K562 (cell line): Measurements from ENCODE around the gene SORCS2. TPM values are rescaled to one million over a fixed set of nuclear protein-coding genes. Genes with fewer than 3 reads are reported as not detected.
A peak's percentile ranks its signal among the peaks of the same experiment; 100 is the strongest.

Source experiments
- ATAC-seq: fragments of 200-7000 bp; cut with Tn5 transposase; 3 replicates; pipeline ENCODE4 v1.9.1; 2020; ENCODE audit warnings: moderate library complexity
- BruUV-seq: library from RNA; stranded (reverse); fragments of 400-500 nt; replicated peaks from 2 replicates; lab custom pipeline; 2021; lab: Mats Ljungman, UMichigan
- CTCF ChIA-PET: fragments of 300-600 bp; formaldehyde crosslinking; extraction: SDS; loops from one replicate; lab custom pipeline; 2021; ENCODE audit warnings: low intra/inter-chr PET ratio; lab: Yijun Ruan, JAX
- POLR2A ChIA-PET: fragments of 300-600, 350-650 bp; sonication (Branson Sonifier 250); formaldehyde crosslinking; extraction: SDS; loops from one replicate; lab custom pipeline; 2021; ENCODE audit warnings: antibody characterized with exemption, inconsistent platforms; lab: Yijun Ruan, JAX
- DNase-seq, 4 experiments: peaks; one replicate each; pipeline versions ENCODE4 v3.0.0 to v3.0.0-alpha.2; 2011 to 2018; ENCODE audit warnings: low spot score in 3 of 4, mixed read lengths in 3 of 4; ENCODE audit errors: extremely low read depth in 1 of 4
- FAIRE-seq: peaks from 2 replicates; lab custom pipeline; 2011; peaks lifted over from hg19 to GRCh38; lab: Jason Lieb, UNC
- H2AFZ ChIP-seq: 2 replicates; pipeline ENCODE4 v1.6.0; 2011; ENCODE audit warnings: low read depth, low read length, control low read depth, inconsistent platforms
- H3K27ac ChIP-seq: fragments of 200-600 bp; 3 replicates; pipeline ENCODE4 v1.8.0; 2011; ENCODE audit warnings: low read depth, mild to moderate bottlenecking, control low read depth, inconsistent platforms, low read length, moderate library complexity, mixed read lengths; ENCODE audit errors: extremely low read depth
- H3K27me3 ChIP-seq, 2 experiments: fragments of 300-600 bp in 1 of 2; 2 replicates in 1 of 2; 3 replicates in 1 of 2; pipeline versions ENCODE4 v1.6.0 to v1.8.0; 2011; ENCODE audit warnings: inconsistent platforms in 2 of 2, low read length in 2 of 2, mild to moderate bottlenecking in 1 of 2, mixed read lengths in 1 of 2, moderate library complexity in 1 of 2; ENCODE audit not compliant: control insufficient read depth in 2 of 2, insufficient read depth in 2 of 2
- H3K36me3 ChIP-seq: fragments of 300-600 bp; 3 replicates; pipeline ENCODE4 v1.8.0; 2011; ENCODE audit warnings: mild to moderate bottlenecking, low read length, inconsistent platforms; ENCODE audit not compliant: control insufficient read depth, insufficient read depth
- H3K4me1 ChIP-seq, 2 experiments: fragments of 200-600 bp in 1 of 2; replicated peaks in 1 of 2; 2 replicates in 1 of 2; 3 replicates in 1 of 2; pipeline versions ENCODE4 v1.5.1 to v1.8.0; 2011; ENCODE audit warnings: inconsistent platforms in 2 of 2, low read length in 2 of 2, mild to moderate bottlenecking in 1 of 2, mixed read lengths in 1 of 2, moderate library complexity in 1 of 2; ENCODE audit not compliant: control insufficient read depth in 2 of 2, insufficient read depth in 2 of 2
- H3K4me2 ChIP-seq: 2 replicates; pipeline ENCODE4 v1.6.1; 2011; ENCODE audit warnings: low read length, control low read depth, inconsistent platforms, mixed read lengths; ENCODE audit not compliant: insufficient read depth
- H3K4me3 ChIP-seq: fragments of 200-600 bp; sonication (generic), shearing (Covaris generic); 2 replicates; pipeline ENCODE4 v1.5.1; 2016; ENCODE audit warnings: control low read depth, inconsistent platforms
- H3K79me2 ChIP-seq: fragments of 200-600 bp; 3 replicates; pipeline ENCODE4 v1.8.0; 2011; ENCODE audit warnings: low read length, inconsistent platforms; ENCODE audit not compliant: control insufficient read depth, insufficient read depth
- H3K9ac ChIP-seq, 2 experiments: 2 replicates each; pipeline versions ENCODE4 v1.6.0 to v1.6.1; 2011; ENCODE audit warnings: low read depth in 2 of 2, low read length in 2 of 2, control low read depth in 1 of 2, inconsistent platforms in 1 of 2, mild to moderate bottlenecking in 1 of 2, mixed read lengths in 1 of 2; ENCODE audit not compliant: insufficient read depth in 1 of 2
- H3K9me1 ChIP-seq: one replicate; pipeline ENCODE4 v1.6.0; 2011; ENCODE audit warnings: inconsistent platforms, mild to moderate bottlenecking, low read length, moderate library complexity; ENCODE audit not compliant: control insufficient read depth, insufficient read depth
- H3K9me3 ChIP-seq: replicated peaks from 2 replicates; pipeline ENCODE4 v1.5.1; 2011; ENCODE audit warnings: low read depth, low read length, inconsistent platforms; ENCODE audit not compliant: control insufficient read depth, insufficient read depth
- H4K20me1 ChIP-seq: replicated peaks from 2 replicates; pipeline ENCODE4 v1.6.1; 2011; ENCODE audit warnings: low read length, inconsistent platforms, mixed read lengths; ENCODE audit not compliant: control insufficient read depth, insufficient read depth
- NFIC ChIP-seq: fragments of 450-650 bp; IDR thresholded peaks from 2 replicates; pipeline ENCODE4 v1.6.1; 2017; ENCODE audit warnings: mild to moderate bottlenecking, inconsistent platforms
- SRSF9 ChIP-seq: fragments of 200-400 bp; formaldehyde crosslinking; IDR thresholded peaks from 2 replicates; pipeline ENCODE4 v1.6.1; 2017; ENCODE audit warnings: low read depth, low read length, borderline replicate concordance
- USF2 ChIP-seq: sonication (generic); formaldehyde crosslinking; IDR thresholded peaks from 2 replicates; pipeline ENCODE4 v1.5.0; 2020; ENCODE audit warnings: missing genetic modification reagents
- ZNF830 ChIP-seq: fragments of 250-450 bp; sonication (Bioruptor Pico); IDR thresholded peaks from 2 replicates; pipeline ENCODE4 v1.5.0; 2021; ENCODE audit warnings: mild to moderate bottlenecking
- WGBS: fragments of 100-300 bp; shearing (Covaris generic); methylation state at CpG from one replicate; pipeline ENCODE4 v1.1.6; 2016; ENCODE audit warnings: low coverage, mixed read lengths; ENCODE audit not compliant: insufficient coverage; ENCODE audit errors: missing lambda C conversion rate; 5-methylcytosine and 5-hydroxymethylcytosine counted together
- in situ Hi-C: fragments of 300-500 bp; cut with MboI; formaldehyde crosslinking; loops from 4 replicates; pipeline ENCODE4 v1.15.0; 2018; ENCODE audit warnings: inconsistent platforms, mixed read lengths
- intact Hi-C: fragments of 100-400 bp; cut with micrococcal nuclease; formaldehyde crosslinking; loops from 2 replicates; pipeline ENCODE4 v1.14.2; 2022
- polyA plus RNA-seq, 8 experiments: library from polyadenylated mRNA; depleted of rRNA in 4 of 8; stranded (reverse) in 5 of 8; unstranded in 3 of 8; fragments of >200 nt; fragmentation: Nextera tagmentation in 2 of 8; fragmentation: Illumina TruSeq in 1 of 8; extraction: Ambion mirVana in 2 of 8; extraction: Trizol in 1 of 8; gene quantifications; 2 replicates each; pipeline versions ENCODE4 v1.2.1 to v1.2.3, GENCODE V29; 2011 to 2014; ENCODE audit warnings: inconsistent platforms in 1 of 8, missing spikeins in 1 of 8
- total RNA-seq, 7 experiments: library from RNA; depleted of rRNA in 6 of 7; stranded (reverse); fragments of >200 nt in 6 of 7; fragmentation: Illumina TruSeq in 2 of 7; extraction: Trizol in 2 of 7; gene quantifications; 2 replicates each; pipeline versions ENCODE4 v1.2.1 to v1.2.3, GENCODE V29; 2011 to 2021; ENCODE audit warnings: low replicate concordance in 1 of 7

Gene SORCS2
- total and polyA plus RNA-seq, 9 of the 15 experiments (the other 6 are each of a cell fraction or from before 2014, with no cell fraction given), result not detected

- Histone ChIP-seq H4K20me1 (no peaks in the 10 kb centered on the region), H3K4me3 (no peak overlapping the region), H3K4me1 (no peaks in the 10 kb centered on the region), H3K27me3 (peaks cover 0 to 17% of the 10 kb centered on the region in 2 experiments; a peak in 1 of 5 replicates), H2AFZ (no peak overlapping the region), H3K9me1 (no peaks in the 10 kb centered on the region), H3K9me3 (no peaks in the 10 kb centered on the region), H3K79me2 (no peaks in the 10 kb centered on the region), H3K36me3 (no peaks in the 10 kb centered on the region), H3K27ac (no peak overlapping the region), H3K4me2 (no peak overlapping the region), H3K9ac (no peak overlapping the region)
- intact Hi-C loops (no loop called here), in situ Hi-C loops (no loop called here)
- ChIA-PET CTCF (no interaction called here), POLR2A (no interaction called here)
- BruUV-seq, result no TSS peak
- FAIRE-seq (no peak), DNase-seq (no peak), ATAC-seq (no peak)
- 3% methylated on average over 8 of the region's 8 CpGs for WGBS
- TF ChIP-seq USF2 (CRISPR knock-in tag) (peak; percentile 35), SRSF9 (no peak), ZNF830 (CRISPR knock-in tag) (no peak), NFIC (peak; percentile 16; the same call in 1 of the 2 replicates)
Observed at GRCh38 chr4:7691982-7692381, 499.6 kb downstream of the SORCS2 start.
